NCI-H1092 (cell line): Measurements from ENCODE around the gene POP4.
A peak's percentile ranks its signal among the peaks of the same experiment; 100 is the strongest.

Experiments
- DNase-seq: peaks from one replicate; lab custom pipeline; 2025; lab: John Stamatoyannopoulos, UW

POP4 gene

GRCh38 chr19:29576761-29577648 is 29.1 kb upstream of the POP4 start:
- DNase-seq, result no peak

DNA sequence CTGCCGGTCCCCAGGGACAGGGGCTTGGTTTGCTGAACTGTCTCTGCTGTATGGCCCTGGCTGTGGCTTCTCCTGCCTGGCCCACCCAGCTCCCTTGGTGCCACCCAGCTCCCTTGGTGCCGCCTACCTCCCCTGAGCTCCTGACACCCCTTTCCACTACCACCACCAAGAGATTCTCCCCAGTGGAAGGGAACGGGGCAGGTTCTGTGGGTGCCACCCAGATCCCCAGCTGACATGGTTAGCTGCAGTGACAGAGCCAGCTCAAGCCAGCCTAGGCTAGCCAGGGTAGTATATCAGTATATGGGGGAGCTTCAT is 28.5 kb upstream of the POP4 start:
- DNase-seq, result no peak

- DNase-seq, result no peak
Measured at GRCh38 chr19:29578349-29578748, 27.7 kb upstream of the POP4 start.

GRCh38 chr19:29579308-29579910 is 26.7 kb upstream of the POP4 start:
- no peak for DNase-seq

GRCh38 chr19:29581398-29581797 is 24.7 kb upstream of the POP4 start:
- DNase-seq, result no peak

DNA sequence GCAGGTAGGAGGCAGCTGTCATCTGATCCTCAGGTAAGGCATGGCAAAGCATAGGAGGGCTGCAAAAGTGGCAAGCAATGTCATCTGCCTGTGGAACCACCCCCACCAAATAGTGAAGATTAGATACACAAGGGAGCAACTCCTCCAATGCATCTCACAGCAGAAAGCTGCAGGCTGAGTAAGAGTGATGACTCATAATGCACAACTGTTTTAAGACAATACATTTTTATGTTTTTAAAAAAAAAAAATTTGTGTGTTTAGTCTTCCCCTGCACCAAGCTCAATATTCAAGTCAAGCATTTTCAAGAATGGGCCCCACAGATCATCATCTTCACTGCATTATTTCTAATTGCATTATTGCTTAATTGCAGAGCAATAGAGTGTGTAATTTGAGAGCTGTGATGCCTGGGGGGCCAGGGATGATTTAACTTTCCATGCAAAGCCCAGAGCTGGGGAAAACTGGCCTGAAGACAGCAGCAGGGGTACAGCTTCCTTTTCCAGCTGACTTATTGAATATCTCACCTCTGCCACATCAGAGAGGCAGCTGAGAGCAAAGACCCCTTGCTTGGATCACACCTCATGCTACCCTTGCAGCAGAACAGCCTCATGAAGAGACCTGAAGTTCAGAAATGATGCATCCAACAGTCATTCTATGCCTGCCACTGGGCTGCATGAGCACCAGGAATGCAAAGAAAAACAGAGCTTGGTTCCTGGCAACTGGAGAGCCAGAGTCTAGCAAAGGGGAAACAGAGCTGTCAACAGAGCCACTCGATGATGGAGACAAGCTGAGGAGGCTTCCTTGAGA is 22.7 kb upstream of the POP4 start:
- DNase-seq, result no peak

GRCh38 chr19:29586401-29586800 is 19.7 kb upstream of the POP4 start:
- no peak for DNase-seq

GRCh38 chr19:29587059-29587458 is 19.0 kb upstream of the POP4 start:
- no peak for DNase-seq

GRCh38 chr19:29587518-29587986 is 18.5 kb upstream of the POP4 start:
- no peak for DNase-seq

DNA sequence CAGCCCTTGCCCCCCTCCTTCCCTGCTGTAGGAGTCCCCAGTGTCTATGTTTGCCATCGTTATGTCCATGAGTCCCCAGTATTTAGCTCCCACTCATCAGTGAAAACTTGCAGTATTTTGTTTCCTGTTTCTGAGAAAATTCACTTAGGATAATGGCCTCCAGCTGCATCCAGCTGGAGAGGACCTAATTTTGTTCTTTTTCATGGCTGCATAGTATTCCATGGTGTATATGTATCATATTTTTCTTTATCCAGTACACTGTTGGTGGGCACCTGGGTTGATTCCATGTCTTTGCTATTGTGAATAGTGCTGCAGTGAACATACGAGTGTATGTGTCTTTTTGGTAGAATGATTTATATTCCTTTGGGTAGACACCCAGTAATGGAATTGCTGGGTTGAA is 18.0 kb upstream of the POP4 start:
- DNase-seq, result no peak

DNA sequence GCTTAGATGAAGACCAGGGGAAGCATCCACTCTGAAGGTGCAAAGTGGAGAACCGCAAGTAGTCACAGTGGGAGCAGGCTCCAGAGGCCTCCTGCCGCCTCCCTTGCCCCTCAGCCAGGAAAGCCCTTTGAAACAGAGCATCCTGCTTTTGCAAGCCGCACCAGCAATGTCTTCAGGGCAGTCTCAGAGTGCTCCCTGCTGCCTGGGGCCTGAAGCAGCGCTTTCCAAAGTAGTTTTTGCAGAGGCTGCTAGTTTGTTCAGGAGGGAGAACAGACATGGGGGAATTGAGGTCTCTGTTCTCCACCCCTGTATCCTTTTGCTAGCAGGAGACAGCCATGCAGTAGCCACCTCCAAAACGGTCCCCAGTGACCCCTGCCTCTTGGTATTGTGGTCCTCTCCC is 15.8 kb upstream of the POP4 start:
- DNase-seq, result no peak

GRCh38 chr19:29591670-29592069 is 14.4 kb upstream of the POP4 start:
- no peak for DNase-seq

GRCh38 chr19:29593869-29594268 is 12.2 kb upstream of the POP4 start:
- DNase-seq, result no peak

DNA sequence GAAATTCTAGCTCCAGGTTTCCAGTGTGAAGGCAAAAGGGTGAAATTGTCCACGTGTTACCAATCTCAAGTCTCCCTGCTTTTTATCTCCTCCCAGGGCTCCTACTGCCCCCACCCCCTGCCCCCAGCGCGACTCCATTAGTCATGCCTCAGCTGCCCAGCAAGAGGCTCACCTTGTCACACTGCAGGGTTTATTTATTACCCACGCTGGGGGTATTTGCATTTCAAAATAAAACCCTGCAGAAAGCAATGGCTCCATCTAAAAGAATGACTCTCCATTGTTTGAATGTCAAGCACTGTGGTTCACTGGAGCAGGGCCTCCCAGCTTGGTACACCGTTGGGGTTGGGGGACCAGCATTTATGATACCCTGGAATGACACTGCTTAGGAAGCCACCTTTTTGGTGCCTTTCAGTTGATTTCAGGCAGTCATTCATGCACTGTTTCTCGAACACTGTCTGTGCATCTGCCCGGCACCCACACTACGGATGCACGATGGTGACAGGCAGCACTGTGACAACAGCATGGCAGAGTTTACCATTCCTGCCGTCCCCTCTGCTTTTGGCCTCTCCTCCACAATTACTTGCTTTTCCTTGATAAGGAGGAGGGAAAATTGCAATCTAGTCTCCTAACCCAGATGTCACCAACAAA is 9.9 kb upstream of the POP4 start:
- no peak for DNase-seq

- peak; percentile 32 for DNase-seq
Measured at GRCh38 chr19:29596885-29597525, 9.1 kb upstream of the POP4 start.

DNA sequence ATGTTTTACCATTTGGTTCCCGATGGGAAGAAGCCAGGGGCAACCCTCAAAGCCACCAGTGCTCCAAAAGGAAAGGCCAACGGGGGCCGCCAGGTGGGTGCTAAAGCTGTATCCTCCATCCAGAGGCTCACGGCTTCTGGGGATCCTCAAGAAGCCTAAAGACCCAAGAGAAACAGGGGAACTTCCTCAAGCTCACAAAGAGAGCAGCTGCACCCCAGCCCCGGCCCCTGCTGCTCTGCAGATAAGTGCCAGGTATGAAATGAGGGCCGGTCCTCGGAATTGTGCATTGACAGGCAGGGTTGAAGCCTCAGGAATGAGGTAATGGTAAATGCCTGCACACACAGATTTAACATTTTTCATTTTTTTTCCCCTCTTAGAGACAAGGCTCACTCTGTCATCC is 8.0 kb upstream of the POP4 start:
- no peak for DNase-seq

- DNase-seq, result no peak
Measured at GRCh38 chr19:29598496-29598895, 7.6 kb upstream of the POP4 start.

DNA sequence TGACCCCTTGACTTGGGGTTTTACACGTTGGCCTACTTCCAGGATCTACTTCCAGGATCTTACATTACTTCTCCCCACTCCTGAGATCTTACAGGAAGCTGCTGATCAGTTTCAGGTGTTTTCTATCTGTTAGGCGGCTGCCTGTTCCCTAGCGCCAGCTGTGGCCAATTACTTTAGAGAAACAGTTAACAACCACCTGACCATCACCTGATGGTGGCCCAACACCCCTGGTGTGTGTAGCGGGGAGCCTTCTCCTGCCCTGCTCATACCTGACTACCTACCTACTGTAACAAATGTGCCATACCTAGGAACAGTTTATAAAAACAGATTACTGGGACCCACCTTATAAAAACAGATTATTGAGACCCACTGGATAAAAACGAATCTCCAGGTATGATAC is 2.8 kb upstream of the POP4 start:
- no peak for DNase-seq

- no peak for DNase-seq
Measured at GRCh38 chr19:29606420-29606747, 301 bp downstream of the POP4 start.

DNA sequence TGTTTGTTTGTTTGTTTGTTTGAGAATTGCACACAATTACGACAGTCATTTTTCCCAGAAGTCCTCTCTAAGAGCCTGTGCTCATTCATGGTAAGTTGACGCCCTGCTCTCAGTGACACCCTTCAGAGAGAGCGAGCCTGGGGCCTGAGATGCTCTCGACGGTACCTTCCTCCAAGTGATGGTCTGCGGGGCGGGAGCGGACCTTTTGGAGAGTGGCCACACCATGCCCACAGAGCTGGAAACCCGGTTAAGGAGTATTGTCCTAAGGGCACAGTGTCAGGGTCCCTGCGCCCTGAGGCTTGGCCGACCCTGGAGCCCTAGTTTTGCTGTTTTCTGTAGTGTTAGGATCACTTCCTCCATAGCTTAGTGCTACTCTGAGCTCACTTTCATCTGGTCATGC is 3.6 kb downstream of the POP4 start:
- DNase-seq, result no peak

- DNase-seq, result no peak
Measured at GRCh38 chr19:29610213-29610573, 4.1 kb downstream of the POP4 start.
